ENCODE data around the gene LHFPL6.

DNA sequence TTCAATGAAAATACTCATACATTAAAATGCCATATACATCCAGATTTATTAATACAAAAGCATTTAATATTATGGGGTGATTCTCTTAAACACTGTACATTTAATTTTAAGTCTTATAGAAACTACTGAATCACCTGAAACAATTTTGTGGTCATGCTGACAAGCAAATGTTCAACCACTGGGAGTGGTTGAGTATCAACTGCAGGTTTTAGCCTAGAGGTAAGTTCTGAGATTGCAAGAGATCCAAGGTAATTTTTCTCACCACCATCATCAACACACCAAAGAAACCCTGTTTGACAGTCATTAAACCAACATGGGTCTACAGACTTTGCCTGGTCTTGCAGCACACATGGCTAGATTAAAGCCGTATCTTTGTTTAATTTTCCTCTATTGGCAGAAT, 196.3 kb downstream of the LHFPL6 start:
- TF ChIP-seq, protein P1, sequence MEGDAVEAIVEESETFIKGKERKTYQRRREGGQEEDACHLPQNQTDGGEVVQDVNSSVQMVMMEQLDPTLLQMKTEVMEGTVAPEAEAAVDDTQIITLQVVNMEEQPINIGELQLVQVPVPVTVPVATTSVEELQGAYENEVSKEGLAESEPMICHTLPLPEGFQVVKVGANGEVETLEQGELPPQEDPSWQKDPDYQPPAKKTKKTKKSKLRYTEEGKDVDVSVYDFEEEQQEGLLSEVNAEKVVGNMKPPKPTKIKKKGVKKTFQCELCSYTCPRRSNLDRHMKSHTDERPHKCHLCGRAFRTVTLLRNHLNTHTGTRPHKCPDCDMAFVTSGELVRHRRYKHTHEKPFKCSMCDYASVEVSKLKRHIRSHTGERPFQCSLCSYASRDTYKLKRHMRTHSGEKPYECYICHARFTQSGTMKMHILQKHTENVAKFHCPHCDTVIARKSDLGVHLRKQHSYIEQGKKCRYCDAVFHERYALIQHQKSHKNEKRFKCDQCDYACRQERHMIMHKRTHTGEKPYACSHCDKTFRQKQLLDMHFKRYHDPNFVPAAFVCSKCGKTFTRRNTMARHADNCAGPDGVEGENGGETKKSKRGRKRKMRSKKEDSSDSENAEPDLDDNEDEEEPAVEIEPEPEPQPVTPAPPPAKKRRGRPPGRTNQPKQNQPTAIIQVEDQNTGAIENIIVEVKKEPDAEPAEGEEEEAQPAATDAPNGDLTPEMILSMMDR (IDR thresholded peaks at IDR 0.05 in 8 of 11, conservative IDR thresholded peaks at IDR 0.05 in 3 of 11): no peak
- TF ChIP-seq POLR2AphosphoS5 (IDR thresholded peaks at IDR 0.05): no peak
